ENCODE results near the gene SLC17A7. TPM values are rescaled to one million over a fixed set of nuclear protein-coding genes. Genes with fewer than 3 reads are reported as not detected.

SLC17A7 gene
- total RNA-seq, 2 donors from 2014 or later = 0.54 to 2.8 TPM

- no peaks in the 10 kb centered on the region for H3K36me3 ChIP-seq
- H3K9me3 ChIP-seq = peaks cover 13% of the 10 kb centered on the region
- DNase-seq (ENCODE audit: low spot score) (no peak), ATAC-seq (ENCODE audit: insufficient number of reproducible peaks, low FRiP score, low read depth) (no peak)
- H3K27me3 ChIP-seq (replicated peaks; ENCODE audit: insufficient read depth) = no peaks in the 10 kb centered on the region
- no peak overlapping the region for H3K4me3 ChIP-seq
- H3K27ac ChIP-seq = no peak overlapping the region
- TF ChIP-seq CTCF (IDR thresholded peaks at IDR 0.05) = no peak
- no peaks in the 10 kb centered on the region for H3K4me1 ChIP-seq (ENCODE audit: control insufficient read depth in 1 of 2, low read depth in 2 of 2)
These were observed 58.7 kb downstream of the SLC17A7 start for GRCh38 chr19:49382639-49383038.

GRCh38 chr19:49380391-49380790, 60.9 kb downstream of the SLC17A7 start:
- Histone ChIP-seq H3K27me3 (replicated peaks; ENCODE audit: insufficient read depth) (no peaks in the 10 kb centered on the region), H3K4me3 (no peak overlapping the region), H3K36me3 (no peaks in the 10 kb centered on the region), H3K27ac (no peak overlapping the region), H3K4me1 (ENCODE audit: control insufficient read depth in 1 of 2, low read depth in 2 of 2) (no peaks in the 10 kb centered on the region), H3K9me3 (peaks cover 13% of the 10 kb centered on the region)
- DNase-seq (ENCODE audit: low spot score) (no peak), ATAC-seq (ENCODE audit: insufficient number of reproducible peaks, low FRiP score, low read depth) (no peak)
- TF ChIP-seq CTCF (IDR thresholded peaks at IDR 0.05) = no peak

Other genes starting within 250 kb of the SLC17A7 start
- 1 to 10 TPM; 2.4 to 2.8 TPM for gene SLC6A16, start 116.3 kb downstream of the SLC17A7 start, total RNA-seq
- 10 to 100 TPM; 29.8 to 33.0 TPM for gene CD37, start 106.1 kb downstream of the SLC17A7 start, total RNA-seq
- gene TEAD2, start 79.1 kb downstream of the SLC17A7 start, total RNA-seq = 10 to 100 TPM; 26.4 to 41.3 TPM
- gene DKKL1, start 77.7 kb downstream of the SLC17A7 start, total RNA-seq = under 1 TPM in 1 of 2 donors, not detected in 1; 0.95 TPM
- gene KASH5, start 53.3 kb downstream of the SLC17A7 start, total RNA-seq = not detected
- gene PTH2, start 18.1 kb downstream of the SLC17A7 start, total RNA-seq = not detected
- gene GFY, start 16.1 kb downstream of the SLC17A7 start, total RNA-seq = not detected
- gene PIH1D1, start 10.3 kb upstream of the SLC17A7 start, total RNA-seq = 10 to 100 TPM; 60.2 to 95.4 TPM
- gene ALDH16A1, start 11.7 kb upstream of the SLC17A7 start, total RNA-seq = 10 to 100 TPM; 21.8 to 29.8 TPM
- gene FLT3LG, start 32.7 kb upstream of the SLC17A7 start, total RNA-seq = 1 to 10 TPM; 4.7 to 5.6 TPM
- 1,000 to 10,000 TPM in 1 of 2 donors, 100 to 1,000 TPM in 1; 996 to 1,451 TPM for gene RPL13A, start 46.1 kb upstream of the SLC17A7 start, total RNA-seq
- 1,000 to 10,000 TPM; 1,371 to 2,401 TPM for gene RPS11, start 54.9 kb upstream of the SLC17A7 start, total RNA-seq
- 100 to 1,000 TPM; 172 to 304 TPM for gene FCGRT, start 71.1 kb upstream of the SLC17A7 start, total RNA-seq
- gene RCN3, start 86.5 kb upstream of the SLC17A7 start, total RNA-seq = 100 to 1,000 TPM in 1 of 2 donors, 10 to 100 TPM in 1; 65.3 to 111 TPM
- 10 to 100 TPM; 30.8 to 46.8 TPM for gene NOSIP, start 139.0 kb upstream of the SLC17A7 start, total RNA-seq
- not detected for gene PRRG2, start 139.8 kb upstream of the SLC17A7 start, total RNA-seq
- 10 to 100 TPM; 12.4 to 24.5 TPM for gene PRR12, start 149.7 kb upstream of the SLC17A7 start, total RNA-seq
- gene RRAS, start 198.6 kb upstream of the SLC17A7 start, total RNA-seq = 100 to 1,000 TPM in 1 of 2 donors, 10 to 100 TPM in 1; 82.2 to 188 TPM
- gene SCAF1, start 200.7 kb upstream of the SLC17A7 start, total RNA-seq = 10 to 100 TPM; 27.3 to 30.6 TPM
- 10 to 100 TPM; 33.2 to 52.9 TPM for gene IRF3, start 224.3 kb upstream of the SLC17A7 start, total RNA-seq
- gene BCL2L12, start 224.4 kb upstream of the SLC17A7 start, total RNA-seq = 1 to 10 TPM; 2.5 to 3.0 TPM
- gene PRMT1, start 235.7 kb upstream of the SLC17A7 start, total RNA-seq = 100 to 1,000 TPM; 116 to 118 TPM
- gene ADM5, start 248.1 kb upstream of the SLC17A7 start, total RNA-seq = 1 to 10 TPM; 2.8 to 6.4 TPM
- 1 to 10 TPM; 2.5 to 3.9 TPM for gene CPT1C, start 249.6 kb upstream of the SLC17A7 start, total RNA-seq